Skeletal muscle satellite cell (primary cell): Measurements from ENCODE around the gene NAGLU. TPM values are rescaled to one million over a fixed set of nuclear protein-coding genes. Genes with fewer than 3 reads are reported as not detected.
A peak's percentile ranks its signal among the peaks of the same experiment; 100 is the strongest.

ENCODE experiments used
- H3K27me3 ChIP-seq: 2 replicates; pipeline ENCODE4 v1.7.0; 2013; ENCODE audit warnings: low read length; ENCODE audit not compliant: control insufficient read depth, insufficient read depth
- H3K36me3 ChIP-seq: 2 replicates; pipeline ENCODE4 v1.7.0; 2013; ENCODE audit warnings: mild to moderate bottlenecking, control low read depth, low read length; ENCODE audit not compliant: insufficient read depth
- H3K4me1 ChIP-seq: 2 replicates; pipeline ENCODE4 v1.7.0; 2013; ENCODE audit warnings: low read length; ENCODE audit not compliant: control insufficient read depth, insufficient read depth
- H3K4me2 ChIP-seq: 2 replicates; pipeline ENCODE4 v1.7.0; 2013; ENCODE audit warnings: mild to moderate bottlenecking, low read length
- H3K4me3 ChIP-seq: 2 replicates; pipeline ENCODE4 v1.7.0; 2013; ENCODE audit warnings: low read length
- H3K9ac ChIP-seq: 2 replicates; pipeline ENCODE4 v1.7.0; 2013; ENCODE audit warnings: mild to moderate bottlenecking, low read depth, low read length, moderate library complexity
- H3K9me3 ChIP-seq: replicated peaks from 2 replicates; pipeline ENCODE4 v1.7.0; 2013; ENCODE audit warnings: mild to moderate bottlenecking, control low read depth, low read length
- total RNA-seq: library from RNA; depleted of rRNA; stranded (reverse); fragments of >200 nt; gene quantifications from 2 replicates; pipeline ENCODE4 v1.2.3, GENCODE V29; 2012; rRNA removed

NAGLU gene
- total RNA-seq: 23.8 and 26.9 TPM in 2 replicates

DNA sequence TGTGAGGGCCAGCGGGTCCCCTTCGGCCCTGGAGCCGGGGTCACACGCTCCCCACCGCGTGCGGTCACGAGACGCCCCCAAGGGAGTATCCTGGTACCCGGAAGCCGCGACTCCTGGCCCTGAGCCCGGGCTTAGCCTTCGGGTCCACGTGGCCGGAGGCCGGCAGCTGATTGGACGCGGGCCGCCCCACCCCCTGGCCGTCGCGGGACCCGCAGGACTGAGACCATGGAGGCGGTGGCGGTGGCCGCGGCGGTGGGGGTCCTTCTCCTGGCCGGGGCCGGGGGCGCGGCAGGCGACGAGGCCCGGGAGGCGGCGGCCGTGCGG, at the start of gene NAGLU:
NAGLU (plus strand) TSS at position 194 of the 324 bp plus-strand sequence; CDS start at position 226, 32 bp downstream.
- H3K36me3 ChIP-seq: peaks cover 21% of the 10 kb centered on the region
- peaks cover 25% of the 10 kb centered on the region for H3K4me1 ChIP-seq
- H3K4me2 ChIP-seq: peak within 1 kb of the TSS; percentile 86
- peak within 1 kb of the TSS; percentile 73 for H3K4me3 ChIP-seq
- no peaks in the 10 kb centered on the region for H3K9me3 ChIP-seq
- H3K27me3 ChIP-seq: no peaks in the 10 kb centered on the region
- peak within 1 kb of the TSS; percentile 86 for H3K9ac ChIP-seq

DNA sequence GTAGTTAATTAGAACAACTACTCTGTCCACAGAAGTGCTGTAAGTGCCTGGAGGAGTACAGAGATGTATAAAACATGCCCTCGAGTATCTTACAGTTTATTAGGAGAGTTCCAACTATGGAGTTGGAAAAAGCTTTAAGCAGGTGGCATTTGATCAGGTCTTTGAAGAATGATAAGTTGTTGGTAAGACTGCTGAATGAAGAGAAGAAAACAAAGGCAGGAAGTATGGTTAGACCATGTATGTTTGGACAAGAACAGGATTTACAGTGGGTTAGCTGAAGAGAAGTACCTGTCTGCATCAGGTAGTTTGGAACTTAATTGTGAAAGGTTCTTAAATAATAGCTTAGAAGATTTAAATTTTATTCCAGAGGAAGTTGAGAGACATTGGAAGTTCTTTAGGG, 48.0 kb upstream of the NAGLU start:
- Histone ChIP-seq H3K36me3 (peaks cover 66% of the 10 kb centered on the region), H3K9ac (no peak overlapping the region), H3K4me2 (no peak overlapping the region), H3K27me3 (no peaks in the 10 kb centered on the region), H3K9me3 (no peaks in the 10 kb centered on the region), H3K4me1 (no peaks in the 10 kb centered on the region), H3K4me3 (no peak overlapping the region)

DNA sequence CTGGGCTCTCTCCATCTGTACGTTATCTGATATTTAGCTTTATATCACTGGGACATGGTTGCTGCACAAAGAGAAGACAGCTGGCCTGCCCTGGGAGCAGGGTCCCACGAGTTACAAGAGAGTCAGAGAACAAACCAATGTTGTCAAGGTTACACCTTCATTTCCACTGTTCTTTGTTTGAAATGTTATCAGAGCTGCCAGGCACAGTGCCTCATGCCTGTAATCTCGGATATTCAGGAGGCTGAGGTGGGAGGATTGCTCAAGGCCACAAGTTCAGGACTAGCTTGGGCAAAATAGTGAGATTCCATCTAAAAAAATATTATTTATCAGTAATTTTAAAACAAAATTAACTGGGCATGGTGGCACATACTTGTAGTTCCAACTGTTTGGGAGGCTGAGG, 42.7 kb upstream of the NAGLU start:
- Histone ChIP-seq H3K9me3 (no peaks in the 10 kb centered on the region), H3K9ac (no peak overlapping the region), H3K4me1 (no peaks in the 10 kb centered on the region), H3K27me3 (no peaks in the 10 kb centered on the region), H3K4me2 (no peak overlapping the region), H3K4me3 (no peak overlapping the region), H3K36me3 (peaks cover 73% of the 10 kb centered on the region)

DNA sequence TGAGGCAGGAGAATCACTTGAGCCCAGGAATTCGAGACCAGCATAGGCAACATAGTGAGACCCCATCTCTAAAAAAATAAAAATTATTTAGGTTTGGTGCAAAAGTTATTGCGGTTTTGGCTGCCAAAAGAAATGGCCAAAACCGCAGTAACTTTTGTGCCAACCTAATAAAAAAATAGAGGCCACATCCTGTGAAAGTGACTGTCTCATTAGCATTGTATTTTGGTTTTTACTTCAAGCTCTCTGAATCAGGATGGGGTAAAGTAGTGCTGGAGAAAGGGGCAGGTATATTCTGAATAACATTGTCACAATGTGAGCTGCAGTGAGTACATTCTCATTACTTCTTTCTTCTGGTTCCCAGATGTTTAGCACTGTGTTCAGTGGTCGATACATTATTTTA, 41.4 kb upstream of the NAGLU start:
- no peak overlapping the region for H3K9ac ChIP-seq
- H3K4me3 ChIP-seq: no peak overlapping the region
- H3K36me3 ChIP-seq: peaks cover 71% of the 10 kb centered on the region
- no peaks in the 10 kb centered on the region for H3K27me3 ChIP-seq
- no peak overlapping the region for H3K4me2 ChIP-seq
- H3K4me1 ChIP-seq: no peaks in the 10 kb centered on the region
- H3K9me3 ChIP-seq: no peaks in the 10 kb centered on the region

DNA sequence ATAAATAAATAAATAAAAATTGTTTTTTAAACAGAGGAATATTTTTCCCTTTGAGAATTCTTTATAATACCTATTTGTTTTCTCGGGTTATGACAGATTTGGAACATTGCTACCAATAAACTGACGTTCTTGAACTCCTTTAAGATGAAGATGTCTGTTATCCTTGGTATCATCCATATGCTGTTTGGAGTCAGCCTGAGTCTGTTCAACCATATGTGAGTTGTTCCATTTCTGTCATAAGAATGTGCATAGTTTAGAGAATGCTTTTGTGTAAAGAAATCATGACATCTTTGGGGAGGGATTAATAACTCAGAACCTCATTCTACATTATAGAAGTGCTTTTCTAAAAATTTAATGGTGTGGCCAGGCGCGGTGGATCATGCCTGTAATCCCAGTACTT, 37.2 kb upstream of the NAGLU start:
- Histone ChIP-seq H3K4me2 (no peak overlapping the region), H3K9ac (no peak overlapping the region), H3K9me3 (no peaks in the 10 kb centered on the region), H3K4me3 (no peak overlapping the region), H3K36me3 (peaks cover 73% of the 10 kb centered on the region), H3K4me1 (no peaks in the 10 kb centered on the region), H3K27me3 (no peaks in the 10 kb centered on the region)

DNA sequence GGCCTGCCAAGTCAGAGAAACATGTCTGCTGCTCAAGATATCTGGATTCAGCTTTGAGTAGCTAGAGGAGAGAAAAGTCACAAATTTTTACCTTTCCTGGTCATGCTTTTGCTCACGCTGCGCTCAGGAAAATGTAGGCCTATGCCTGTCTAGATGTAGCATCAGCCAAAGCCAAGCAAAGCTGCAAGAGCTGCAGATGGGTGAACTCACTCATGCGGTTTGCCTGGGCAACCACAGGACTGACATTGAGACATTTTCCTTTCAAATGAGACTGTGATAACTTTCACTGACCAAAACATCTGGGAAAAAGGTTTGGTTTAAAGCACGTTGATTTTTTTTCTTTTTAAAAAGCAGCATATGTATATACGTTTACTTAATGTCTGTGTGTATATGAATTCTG, 34.0 kb upstream of the NAGLU start:
- no peaks in the 10 kb centered on the region for H3K9me3 ChIP-seq
- no peaks in the 10 kb centered on the region for H3K27me3 ChIP-seq
- no peaks in the 10 kb centered on the region for H3K4me1 ChIP-seq
- peaks cover 60% of the 10 kb centered on the region for H3K36me3 ChIP-seq
- H3K9ac ChIP-seq: no peak overlapping the region
- no peak overlapping the region for H3K4me3 ChIP-seq
- no peak overlapping the region for H3K4me2 ChIP-seq

DNA sequence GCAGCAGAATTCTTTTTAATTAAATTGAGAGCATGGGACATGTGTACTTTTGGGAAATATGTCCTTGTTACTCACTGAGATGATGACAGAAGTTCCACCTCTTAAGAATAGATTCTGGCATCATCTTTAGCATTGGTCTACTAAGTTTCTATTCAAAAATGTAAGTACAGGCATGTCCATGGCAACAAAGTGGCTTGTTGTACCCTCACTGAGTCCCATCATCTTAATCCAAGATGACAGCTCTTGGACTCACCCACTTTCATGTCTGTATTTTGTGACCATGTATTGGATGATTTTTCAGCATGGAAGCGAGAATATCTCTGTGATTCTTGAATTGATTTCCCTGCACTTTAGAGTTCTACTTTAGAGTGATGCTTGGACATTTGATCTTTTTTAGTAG, 33.1 kb upstream of the NAGLU start:
- Histone ChIP-seq H3K27me3 (no peaks in the 10 kb centered on the region), H3K4me1 (no peaks in the 10 kb centered on the region), H3K4me2 (no peak overlapping the region), H3K36me3 (peaks cover 60% of the 10 kb centered on the region), H3K9me3 (no peaks in the 10 kb centered on the region), H3K9ac (no peak overlapping the region), H3K4me3 (no peak overlapping the region)

DNA sequence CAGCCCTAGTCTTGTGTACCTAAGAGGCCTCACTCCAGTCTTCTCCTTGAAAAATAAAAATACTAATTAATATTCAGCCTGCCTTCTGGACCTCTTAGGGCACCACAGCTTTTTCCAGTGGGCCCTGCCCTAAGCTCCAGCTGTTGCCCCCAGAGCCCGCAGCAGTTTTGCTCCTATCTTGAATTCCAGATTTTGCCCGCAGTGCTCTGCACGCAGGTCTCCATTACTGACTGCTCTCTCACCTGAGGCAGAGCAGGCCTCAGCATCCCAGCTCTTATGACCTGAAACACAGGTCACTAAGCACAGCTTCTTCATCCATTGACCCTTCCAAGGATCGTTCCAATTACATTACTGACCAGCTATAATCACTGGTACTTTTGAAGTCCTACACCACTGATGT, 28.4 kb upstream of the NAGLU start:
- Histone ChIP-seq H3K4me1 (no peaks in the 10 kb centered on the region), H3K9ac (no peak overlapping the region), H3K9me3 (no peaks in the 10 kb centered on the region), H3K36me3 (peaks cover 65% of the 10 kb centered on the region), H3K4me3 (no peak overlapping the region), H3K4me2 (no peak overlapping the region), H3K27me3 (no peaks in the 10 kb centered on the region)

DNA sequence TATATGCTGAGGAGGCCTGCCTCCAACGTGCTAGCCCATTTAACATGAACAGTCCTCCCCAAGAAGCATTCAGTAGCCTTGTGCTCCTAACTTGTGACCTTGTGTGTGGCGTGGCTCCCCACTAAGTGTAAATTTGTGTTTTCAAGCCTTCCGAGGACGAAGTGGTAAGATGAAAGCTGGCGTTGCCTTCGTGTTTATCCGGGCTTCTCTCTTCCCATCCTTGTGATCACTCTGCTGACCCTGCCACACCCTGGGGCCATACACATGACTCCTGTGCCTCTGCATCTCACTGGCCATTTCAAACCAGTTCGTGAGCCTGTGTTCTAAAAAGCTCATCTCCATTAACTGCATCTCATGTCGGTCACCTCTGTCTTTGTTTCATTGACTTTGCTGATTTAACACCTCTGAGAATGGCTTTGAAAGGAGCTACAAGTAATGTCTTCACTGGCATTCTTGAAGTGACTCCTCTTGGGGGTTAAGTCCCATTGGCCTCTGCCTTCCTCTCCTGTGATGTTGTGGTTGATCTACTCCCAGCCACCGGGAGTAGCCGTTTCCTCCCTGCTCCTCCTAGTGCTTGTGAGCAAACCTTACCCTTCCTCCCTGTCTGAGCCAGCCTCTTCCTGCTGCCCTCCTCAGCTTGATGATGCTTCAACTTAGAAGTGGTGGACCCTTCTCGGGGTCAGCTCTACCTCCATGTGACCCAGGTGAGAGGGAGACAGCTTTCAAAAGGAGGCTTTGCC, 27.4 kb upstream of the NAGLU start:
- no peak overlapping the region for H3K4me2 ChIP-seq
- no peak overlapping the region for H3K4me3 ChIP-seq
- peaks cover 56% of the 10 kb centered on the region for H3K36me3 ChIP-seq
- H3K9me3 ChIP-seq: no peaks in the 10 kb centered on the region
- H3K4me1 ChIP-seq: no peaks in the 10 kb centered on the region
- H3K27me3 ChIP-seq: no peaks in the 10 kb centered on the region
- no peak overlapping the region for H3K9ac ChIP-seq

DNA sequence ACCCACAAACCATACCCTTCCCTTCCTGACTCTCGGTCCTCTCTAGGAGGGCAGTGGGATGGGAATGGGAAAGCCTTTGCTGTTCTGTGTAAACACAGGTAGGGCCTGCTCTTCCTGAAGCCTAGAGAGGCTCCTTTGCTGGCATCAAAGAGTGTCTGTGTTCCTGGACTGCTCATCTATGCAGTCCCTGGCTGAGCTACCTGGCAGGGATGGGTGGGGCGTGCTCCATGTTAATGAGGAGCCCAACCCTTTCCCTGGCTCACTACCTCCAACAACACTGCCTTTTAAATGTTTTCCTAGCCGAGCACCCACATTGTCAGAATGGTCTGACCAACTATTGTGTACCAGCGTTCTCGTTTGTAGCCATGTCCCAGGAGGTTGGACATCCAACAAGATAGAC, 26.6 kb upstream of the NAGLU start:
- Histone ChIP-seq H3K36me3 (peaks cover 53% of the 10 kb centered on the region), H3K9me3 (no peaks in the 10 kb centered on the region), H3K4me1 (no peaks in the 10 kb centered on the region), H3K4me3 (no peak overlapping the region), H3K27me3 (no peaks in the 10 kb centered on the region), H3K9ac (no peak overlapping the region), H3K4me2 (no peak overlapping the region)

DNA sequence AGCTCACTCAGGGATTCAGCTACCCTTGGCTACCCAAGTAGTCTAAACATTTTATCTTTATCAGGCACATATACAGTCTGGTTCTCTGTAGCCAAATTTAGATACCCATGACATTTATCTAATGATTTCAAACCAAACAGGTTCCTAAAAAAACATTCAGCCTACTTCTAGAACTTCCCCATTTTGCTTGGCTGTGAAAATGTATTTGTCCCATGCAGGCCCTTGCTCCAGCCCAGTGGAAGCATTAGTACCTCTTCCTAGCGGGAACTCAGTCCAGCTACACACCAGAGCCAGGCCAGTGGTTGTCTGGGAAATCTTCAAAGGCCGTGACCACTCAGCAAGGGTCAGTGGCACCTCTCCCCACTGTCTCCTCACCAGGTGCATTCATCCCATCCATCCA, 26.2 kb upstream of the NAGLU start:
- peaks cover 53% of the 10 kb centered on the region for H3K36me3 ChIP-seq
- no peaks in the 10 kb centered on the region for H3K27me3 ChIP-seq
- no peak overlapping the region for H3K4me2 ChIP-seq
- no peaks in the 10 kb centered on the region for H3K9me3 ChIP-seq
- H3K9ac ChIP-seq: no peak overlapping the region
- no peak overlapping the region for H3K4me3 ChIP-seq
- no peaks in the 10 kb centered on the region for H3K4me1 ChIP-seq

DNA sequence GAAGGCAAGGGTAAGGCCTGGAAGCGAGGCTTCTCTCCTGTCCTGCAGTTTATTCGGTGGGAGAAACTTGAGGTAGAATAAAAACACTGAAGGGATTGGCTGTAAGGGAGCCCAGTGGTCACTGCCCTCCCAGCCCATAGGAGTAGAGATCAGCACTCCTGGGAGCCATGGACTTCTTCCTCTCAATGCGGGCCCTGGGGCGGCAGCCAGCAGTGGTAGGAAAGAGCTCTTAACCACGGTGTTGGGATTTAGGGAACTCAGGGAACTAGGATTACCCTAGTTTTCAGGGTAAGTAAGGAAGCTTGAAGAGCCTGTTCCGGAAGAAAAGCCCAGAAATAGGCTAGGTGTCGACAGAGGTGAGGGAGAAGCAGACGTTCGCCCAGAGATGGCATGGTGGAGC, 23.8 kb upstream of the NAGLU start:
- Histone ChIP-seq H3K4me2 (no peak overlapping the region), H3K27me3 (no peaks in the 10 kb centered on the region), H3K4me3 (no peak overlapping the region), H3K36me3 (peaks cover 48% of the 10 kb centered on the region), H3K9me3 (no peaks in the 10 kb centered on the region), H3K4me1 (peaks cover 2% of the 10 kb centered on the region), H3K9ac (no peak overlapping the region)
